ENCODE results near the gene RNF151. TPM values are rescaled to one million over a fixed set of nuclear protein-coding genes. Genes with fewer than 3 reads are reported as not detected.
"Not testable (repeated sequence)": the region's sequence is repeated elsewhere in the genome, so short reads cannot be mapped to it uniquely, and the experiment has no call there.

RNF151 gene
- total RNA-seq, 1 donor, result not detected

DNA sequence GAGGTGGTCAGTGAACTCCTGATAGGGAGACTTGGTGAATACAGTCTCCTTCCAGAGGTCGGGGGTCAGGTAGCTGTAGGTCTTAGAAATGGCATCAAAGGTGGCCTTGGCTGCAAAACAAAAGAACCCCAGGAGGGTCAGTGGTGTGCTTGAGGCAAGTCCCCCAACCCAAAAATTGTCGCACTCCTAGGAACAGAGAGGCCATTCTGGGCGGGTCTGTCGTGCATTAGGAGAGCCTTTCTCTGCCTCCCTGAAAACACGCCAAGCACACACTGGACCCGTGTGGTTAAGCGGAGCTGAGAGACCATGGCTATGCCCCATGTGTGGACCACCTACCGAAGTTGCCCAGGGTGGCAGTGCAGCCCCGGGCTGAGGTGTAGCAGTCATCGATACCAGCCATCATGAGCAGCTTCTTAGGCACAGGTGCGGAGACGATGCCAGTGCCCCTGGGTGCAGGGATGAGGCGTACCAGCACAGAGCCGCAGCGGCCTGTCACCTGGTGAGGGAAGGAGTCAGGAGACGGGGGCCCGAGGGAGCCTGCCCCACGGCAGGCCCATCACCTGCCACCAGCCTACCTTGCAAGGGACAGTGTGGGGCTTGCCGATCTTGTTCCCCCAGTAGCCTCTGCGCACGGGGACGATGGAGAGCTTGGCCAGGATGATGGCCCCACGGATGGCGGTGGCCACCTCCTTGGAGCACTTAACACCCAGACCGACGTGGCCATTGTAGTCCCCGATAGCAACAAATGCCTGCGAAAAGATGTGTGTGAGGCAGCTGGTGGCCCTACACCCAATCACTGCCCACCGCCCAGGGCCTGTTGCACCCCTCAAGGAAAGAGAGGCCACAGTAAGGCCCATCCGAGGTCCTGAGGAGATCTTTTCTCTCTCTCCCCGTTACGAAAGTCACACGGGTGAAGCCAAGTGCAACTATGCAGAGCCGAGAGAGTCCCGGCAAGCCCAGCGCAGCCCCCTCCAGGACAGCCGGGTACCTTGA, 4.2 kb upstream of the RNF151 start:
- H3K9me3 ChIP-seq (ENCODE audit: low read depth, low read length); H3K27me3 ChIP-seq (ENCODE audit: insufficient read depth, low read length); H3K4me3 ChIP-seq (ENCODE audit: low read length): not testable (repeated sequence)
- peaks cover 50% of the 10 kb centered on the region for H3K4me1 ChIP-seq (ENCODE audit: insufficient read depth, low read length)

DNA sequence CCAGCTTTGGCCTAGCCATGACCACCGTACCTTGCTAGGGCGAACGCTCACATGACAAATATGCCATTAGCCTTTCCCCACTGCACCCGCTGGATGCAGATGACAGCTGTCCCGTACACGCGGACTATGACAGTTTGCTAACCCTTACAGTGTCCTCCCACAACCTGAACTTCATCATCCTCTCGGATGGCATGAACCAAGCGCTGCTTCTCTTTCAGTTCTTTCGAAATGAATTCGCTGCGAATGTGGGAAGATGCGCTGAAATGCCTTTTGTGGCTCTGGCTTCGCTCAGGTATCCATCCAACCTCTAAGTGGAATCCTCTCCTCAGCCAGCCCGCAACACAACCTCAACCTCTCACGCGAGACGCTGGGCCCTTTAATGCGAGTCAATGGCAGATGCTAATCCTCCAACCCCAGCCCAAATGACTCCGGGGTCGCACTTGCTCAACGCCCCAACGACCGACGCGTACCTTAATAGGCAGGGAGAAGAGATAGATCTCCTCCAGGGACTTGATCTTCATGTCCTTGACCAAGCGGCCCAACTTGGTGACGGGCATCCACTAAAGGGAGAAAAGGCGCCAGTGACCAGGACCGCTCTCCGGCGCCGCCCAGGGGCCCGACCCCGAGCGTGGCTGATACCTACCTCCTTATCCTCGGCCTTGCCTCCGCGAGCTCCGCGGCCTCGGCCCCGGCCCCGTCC, 2.7 kb upstream of the RNF151 start:
- no peaks in the 10 kb centered on the region for H3K27me3 ChIP-seq (ENCODE audit: insufficient read depth, low read length)
- H3K4me1 ChIP-seq (ENCODE audit: insufficient read depth, low read length), result peaks cover 46% of the 10 kb centered on the region
- H3K9me3 ChIP-seq (ENCODE audit: low read depth, low read length), result no peaks in the 10 kb centered on the region
- H3K4me3 ChIP-seq (ENCODE audit: low read length), result peak overlapping the region; percentile 76

DNA sequence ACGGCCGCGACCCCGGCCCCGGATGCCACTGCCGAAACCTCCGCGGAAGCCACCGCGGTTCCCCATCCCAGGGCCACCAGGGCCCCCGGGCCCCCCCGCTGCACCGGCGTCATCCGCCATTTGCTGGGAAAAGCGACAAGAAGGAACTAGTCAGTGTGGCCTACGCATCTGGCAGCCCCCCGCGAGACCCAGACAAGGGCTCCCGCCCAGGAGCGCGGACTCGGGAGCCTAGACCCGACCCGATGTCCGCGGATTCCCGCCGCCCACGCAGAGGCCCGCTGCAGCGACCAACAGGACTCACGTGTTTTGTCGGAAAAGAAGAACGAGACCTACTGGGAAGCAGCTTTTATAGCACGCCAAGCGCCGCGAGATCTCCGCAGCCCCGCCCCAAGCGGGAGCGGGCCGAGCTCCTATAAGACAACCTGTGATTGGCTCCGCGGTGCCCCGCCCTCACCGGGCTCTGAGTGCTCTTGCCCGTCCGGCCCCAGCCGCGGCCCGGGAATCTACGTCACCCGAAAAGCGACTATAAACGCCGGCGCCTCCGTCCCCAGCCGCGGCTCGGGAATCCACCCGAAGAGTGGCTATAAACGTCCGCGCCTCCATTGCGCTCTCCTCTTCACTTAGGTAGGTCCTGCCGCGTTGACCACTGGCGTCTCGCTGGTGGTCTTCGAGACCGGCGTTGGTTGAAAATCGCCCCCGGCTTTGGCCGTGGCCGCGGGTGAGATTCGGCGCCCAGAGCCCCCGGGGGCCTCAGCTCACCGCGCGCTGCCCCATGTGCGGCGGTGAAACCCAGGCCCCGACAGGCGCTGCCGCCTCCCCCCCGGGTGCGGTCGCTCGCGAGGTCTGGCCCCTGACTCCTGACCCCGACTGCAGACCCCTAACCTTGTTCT, 1.9 kb upstream of the RNF151 start, which contains the start of gene RPS2:
Gene RPS2, minus strand, starts transcription at position 321 of the 890 bp plus-strand sequence. Its CDS starts 201 bp downstream, at position 120.
- peak within 1 kb of the TSS; percentile 76 for H3K4me3 ChIP-seq (ENCODE audit: low read length)
- no peaks in the 10 kb centered on the region for H3K9me3 ChIP-seq (ENCODE audit: low read depth, low read length)
- no peaks in the 10 kb centered on the region for H3K27me3 ChIP-seq (ENCODE audit: insufficient read depth, low read length)
- peaks cover 43% of the 10 kb centered on the region for H3K4me1 ChIP-seq (ENCODE audit: insufficient read depth, low read length)

DNA sequence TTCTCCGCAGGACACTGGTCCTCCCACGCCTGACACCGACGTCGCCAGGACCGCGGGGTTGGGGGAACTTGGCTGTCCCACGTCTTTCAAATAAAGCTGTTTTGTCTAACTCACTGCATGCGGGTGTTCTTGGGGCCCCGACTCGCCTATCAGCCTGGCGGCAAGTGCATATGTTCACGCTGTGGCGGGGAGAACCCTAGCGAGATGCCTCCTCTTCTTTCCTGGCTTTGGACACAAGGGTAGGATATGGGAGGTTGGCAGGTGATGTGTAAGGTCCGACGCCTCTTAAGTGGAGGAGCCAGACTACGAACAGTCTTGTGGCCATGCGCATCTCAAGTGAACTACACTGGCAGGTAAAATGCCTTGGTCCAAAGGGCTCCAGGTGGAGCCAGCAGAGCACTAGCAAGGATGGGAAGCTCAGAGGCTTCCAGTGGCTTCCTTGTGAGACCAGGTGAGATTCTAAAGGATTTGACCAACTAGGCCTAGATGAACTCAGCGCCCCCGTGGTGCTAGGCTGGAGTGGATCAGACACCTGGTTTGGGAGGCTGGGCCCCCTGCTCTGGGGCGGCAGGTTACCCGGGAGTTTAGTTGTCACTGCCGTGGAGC, 1.2 kb upstream of the RNF151 start:
- H3K27me3 ChIP-seq (ENCODE audit: insufficient read depth, low read length), result no peaks in the 10 kb centered on the region
- H3K4me1 ChIP-seq (ENCODE audit: insufficient read depth, low read length), result peaks cover 37% of the 10 kb centered on the region
- H3K4me3 ChIP-seq (ENCODE audit: low read length), result peak overlapping the region; percentile 76
- H3K9me3 ChIP-seq (ENCODE audit: low read depth, low read length), result no peaks in the 10 kb centered on the region

DNA sequence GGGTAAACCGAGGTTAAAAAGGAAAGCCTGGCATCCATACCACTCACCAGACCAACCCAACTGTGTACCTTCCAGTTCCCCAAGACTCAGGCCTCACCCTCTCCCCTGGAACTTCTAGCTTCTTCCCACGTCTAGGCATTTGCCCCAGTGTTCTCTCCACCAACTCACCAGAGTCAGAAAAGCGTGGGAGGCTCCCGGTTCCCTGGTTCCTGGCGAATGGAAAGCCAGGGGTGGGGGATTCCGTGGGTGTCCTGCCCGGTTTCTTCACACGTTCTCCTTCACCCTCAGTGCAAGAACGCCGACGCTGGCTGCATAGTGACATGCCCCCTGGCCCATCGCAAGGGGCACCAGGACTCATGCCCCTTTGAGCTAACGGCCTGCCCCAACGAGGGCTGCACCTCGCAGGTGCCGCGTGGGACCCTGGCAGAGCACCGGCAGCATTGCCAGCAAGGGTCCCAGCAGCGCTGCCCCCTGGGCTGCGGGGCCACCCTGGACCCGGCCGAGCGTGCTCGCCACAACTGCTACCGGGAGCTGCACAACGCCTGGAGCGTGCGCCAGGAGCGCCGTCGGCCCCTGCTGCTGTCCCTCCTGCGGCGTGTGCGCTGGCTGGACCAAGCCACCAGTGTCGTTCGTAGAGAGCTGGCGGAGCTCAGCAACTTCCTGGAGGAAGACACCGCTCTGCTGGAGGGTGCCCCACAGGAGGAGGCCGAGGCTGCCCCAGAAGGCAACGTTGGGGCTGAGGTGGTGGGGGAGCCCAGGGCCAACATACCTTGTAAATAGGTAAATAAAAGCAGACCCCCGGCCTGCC, 1.7 kb downstream of the RNF151 start:
- Histone ChIP-seq H3K4me3 (ENCODE audit: low read length) (no peak overlapping the region), H3K4me1 (ENCODE audit: insufficient read depth, low read length) (peaks cover 38% of the 10 kb centered on the region), H3K27me3 (ENCODE audit: insufficient read depth, low read length) (no peaks in the 10 kb centered on the region), H3K9me3 (ENCODE audit: low read depth, low read length) (no peaks in the 10 kb centered on the region)

DNA sequence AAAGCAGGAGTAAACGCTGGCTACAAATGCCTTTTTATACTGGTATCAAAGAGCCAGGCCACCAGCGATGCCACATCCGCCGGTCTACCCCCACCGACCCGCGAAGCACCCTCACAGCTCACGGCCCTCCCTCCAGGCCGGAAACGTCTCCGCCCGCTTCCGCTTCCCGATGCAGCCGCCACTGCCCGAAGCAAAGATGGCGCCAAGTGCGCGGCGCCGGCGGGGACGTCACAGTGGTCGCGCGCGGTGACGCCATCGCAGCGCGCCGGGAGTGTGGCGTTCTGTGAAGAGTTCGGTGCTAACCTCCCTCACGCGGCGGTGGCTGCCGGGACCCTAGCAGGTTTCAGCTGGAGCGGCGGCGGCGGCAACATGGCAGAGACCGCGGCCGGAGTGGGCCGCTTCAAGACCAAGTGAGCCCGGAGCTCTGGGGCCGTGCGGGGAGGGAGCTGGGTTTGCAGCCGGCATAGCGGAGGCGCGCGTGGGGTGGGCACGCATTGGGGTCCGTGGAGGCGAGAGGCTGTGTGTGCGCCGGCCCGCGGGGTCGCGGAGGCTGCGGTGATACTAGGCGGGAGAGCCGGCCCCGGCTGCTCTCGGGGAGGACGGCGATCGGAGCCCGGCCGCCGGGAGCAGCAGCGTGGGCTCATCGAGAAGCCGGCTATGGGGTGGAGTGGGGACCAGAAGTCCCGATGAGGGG, 5.3 kb downstream of the RNF151 start, which contains the start of gene TBL3:
Gene TBL3, plus strand, starts transcription at position 258 of the 694 bp plus-strand sequence. Its CDS starts 112 bp downstream, at position 370.
- peak within 1 kb of the TSS; percentile 80 for H3K4me3 ChIP-seq (ENCODE audit: low read length)

DNA sequence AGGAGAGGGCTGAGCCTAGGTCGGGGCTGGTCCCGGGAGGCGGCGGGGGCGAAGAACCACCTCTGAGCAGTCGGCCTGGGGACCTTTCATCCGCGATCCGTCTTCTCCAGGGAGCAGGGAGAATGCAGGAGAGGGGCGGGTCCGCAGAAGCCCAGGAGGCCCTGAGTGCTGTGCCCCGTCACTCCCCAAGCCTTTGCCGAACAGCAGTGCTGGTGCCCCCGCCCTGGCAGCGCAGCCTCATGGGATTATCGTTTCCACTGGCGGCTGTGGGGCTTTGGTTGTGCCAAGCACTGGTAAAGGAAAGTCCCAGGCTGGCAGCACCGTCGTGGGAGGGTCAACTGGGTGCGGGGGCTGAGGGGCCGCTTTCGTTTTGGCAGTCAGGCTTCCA, 5.8 kb downstream of the RNF151 start:
- peaks cover 19% of the 10 kb centered on the region for H3K4me1 ChIP-seq (ENCODE audit: insufficient read depth, low read length)
- H3K4me3 ChIP-seq (ENCODE audit: low read length), result peak overlapping the region; percentile 80
- H3K9me3 ChIP-seq (ENCODE audit: low read depth, low read length), result no peaks in the 10 kb centered on the region
- no peaks in the 10 kb centered on the region for H3K27me3 ChIP-seq (ENCODE audit: insufficient read depth, low read length)

More for the DNA sequence above, 5.3 kb downstream of the RNF151 start, which contains the start of gene TBL3:
- H3K9me3 ChIP-seq (ENCODE audit: low read depth, low read length), result no peaks in the 10 kb centered on the region
- no peaks in the 10 kb centered on the region for H3K27me3 ChIP-seq (ENCODE audit: insufficient read depth, low read length)
- H3K4me1 ChIP-seq (ENCODE audit: insufficient read depth, low read length), result peaks cover 19% of the 10 kb centered on the region

DNA sequence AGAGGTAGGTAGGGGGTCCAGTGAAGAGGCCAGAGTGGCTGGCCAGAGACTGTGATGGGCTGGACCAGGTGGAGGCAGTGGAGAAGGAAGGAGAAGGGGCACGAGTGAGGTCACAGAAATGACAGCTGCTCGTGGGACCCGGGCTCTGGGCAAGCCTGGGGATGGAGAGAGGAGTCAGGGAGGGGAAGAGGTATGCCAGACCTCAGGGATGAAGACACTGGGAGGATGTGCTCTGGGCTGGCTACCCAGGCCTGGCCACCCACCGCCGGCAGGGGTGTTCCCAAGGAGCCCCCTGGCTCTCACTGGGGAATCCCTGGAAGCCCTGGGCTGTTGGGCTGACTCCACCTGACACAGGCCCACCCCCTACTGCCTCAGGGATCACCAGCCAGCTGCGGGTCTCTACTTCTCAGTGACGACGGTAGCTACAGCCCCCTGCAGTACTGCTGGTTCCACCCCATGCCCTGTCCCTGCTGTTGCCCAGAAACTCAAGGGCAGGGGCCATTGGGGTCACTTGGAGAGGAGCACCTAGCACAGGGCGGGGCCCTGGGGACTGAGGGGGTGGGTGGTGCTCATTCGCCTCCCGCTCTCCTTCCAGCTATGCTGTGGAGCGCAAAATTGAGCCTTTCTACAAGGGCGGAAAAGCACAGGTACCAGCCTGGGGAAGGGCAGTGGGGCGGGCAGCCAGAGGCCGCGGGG, 7.0 kb downstream of the RNF151 start:
- Histone ChIP-seq H3K4me3 (ENCODE audit: low read length) (no peak overlapping the region), H3K27me3 (ENCODE audit: insufficient read depth, low read length) (no peaks in the 10 kb centered on the region), H3K9me3 (ENCODE audit: low read depth, low read length) (no peaks in the 10 kb centered on the region)

DNA sequence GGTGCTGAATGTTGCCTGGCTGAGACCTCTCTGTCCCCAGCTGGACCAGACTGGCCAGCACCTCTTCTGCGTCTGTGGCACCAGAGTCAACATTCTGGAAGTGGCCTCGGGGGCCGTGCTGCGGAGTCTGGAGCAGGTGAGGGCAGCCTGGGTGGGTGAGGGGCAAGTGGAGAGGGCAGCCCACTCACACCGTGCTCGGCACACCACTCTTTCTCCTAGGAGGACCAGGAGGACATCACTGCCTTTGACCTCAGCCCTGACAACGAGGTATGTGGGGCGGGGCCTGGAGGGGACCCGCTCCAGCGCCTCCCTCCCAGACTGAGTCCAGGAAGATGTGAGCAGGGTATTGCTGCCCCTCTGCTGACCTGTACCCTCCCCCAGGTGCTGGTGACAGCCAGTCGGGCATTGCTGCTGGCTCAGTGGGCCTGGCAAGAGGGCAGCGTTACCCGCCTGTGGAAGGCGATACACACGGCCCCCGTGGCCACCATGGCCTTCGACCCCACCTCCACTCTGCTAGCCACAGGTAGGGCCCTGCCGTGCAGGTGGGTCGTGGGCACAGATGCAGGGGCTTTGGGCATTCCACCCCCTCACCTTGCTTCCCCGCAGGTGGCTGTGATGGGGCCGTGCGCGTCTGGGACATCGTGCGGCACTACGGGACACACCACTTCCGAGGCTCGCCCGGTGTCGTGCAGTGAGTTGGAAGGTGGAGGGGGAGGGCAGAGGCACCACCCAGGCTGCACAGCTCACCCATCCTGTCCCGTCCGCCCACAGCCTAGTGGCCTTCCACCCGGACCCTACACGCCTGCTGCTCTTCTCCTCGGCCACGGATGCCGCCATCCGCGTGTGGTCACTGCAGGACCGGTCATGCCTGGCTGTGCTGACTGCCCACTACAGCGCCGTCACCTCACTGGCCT, 7.8 kb downstream of the RNF151 start:
- Histone ChIP-seq H3K4me1 (ENCODE audit: insufficient read depth, low read length) (peaks cover 19% of the 10 kb centered on the region), H3K4me3 (ENCODE audit: low read length) (no peak overlapping the region), H3K9me3 (ENCODE audit: low read depth, low read length) (no peaks in the 10 kb centered on the region), H3K27me3 (ENCODE audit: insufficient read depth, low read length) (peaks cover 2% of the 10 kb centered on the region)

More for the DNA sequence above, 7.0 kb downstream of the RNF151 start:
- H3K4me1 ChIP-seq (ENCODE audit: insufficient read depth, low read length), result peaks cover 19% of the 10 kb centered on the region

DNA sequence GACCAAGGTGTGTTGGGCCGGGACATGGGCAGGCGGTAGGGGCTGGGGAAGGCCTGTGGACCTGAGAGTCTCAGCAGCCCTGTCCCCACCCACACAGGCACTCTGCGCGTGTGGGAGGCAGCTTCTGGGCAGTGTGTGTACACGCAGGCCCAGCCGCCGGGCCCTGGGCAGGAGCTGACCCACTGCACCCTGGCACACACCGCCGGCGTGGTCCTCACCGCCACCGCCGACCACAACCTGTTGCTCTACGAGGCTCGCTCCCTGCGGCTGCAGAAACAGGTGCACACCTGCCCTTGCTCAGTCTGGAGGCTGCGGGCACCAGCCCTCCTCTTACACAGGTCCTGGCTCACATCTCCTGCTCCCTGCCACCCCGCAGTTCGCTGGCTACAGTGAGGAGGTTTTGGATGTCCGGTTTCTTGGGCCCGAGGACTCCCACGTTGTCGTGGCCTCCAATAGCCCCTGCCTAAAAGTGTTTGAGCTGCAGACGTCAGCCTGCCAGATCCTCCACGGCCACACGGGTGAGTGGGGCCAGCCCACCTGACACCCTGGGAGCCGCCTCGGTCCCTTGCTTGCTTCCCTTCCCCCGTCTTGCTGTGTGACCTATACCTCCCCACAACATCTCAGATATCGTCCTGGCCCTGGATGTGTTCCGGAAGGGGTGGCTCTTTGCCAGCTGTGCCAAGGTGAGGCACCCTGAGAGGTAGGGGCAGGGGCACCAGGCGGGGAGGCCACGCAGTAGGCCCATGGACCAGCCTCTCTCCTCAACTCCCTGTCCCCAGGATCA, 9.0 kb downstream of the RNF151 start:
- Histone ChIP-seq H3K4me3 (ENCODE audit: low read length) (no peak overlapping the region), H3K4me1 (ENCODE audit: insufficient read depth, low read length) (peaks cover 18% of the 10 kb centered on the region), H3K27me3 (ENCODE audit: insufficient read depth, low read length) (peaks cover 14% of the 10 kb centered on the region)

DNA sequence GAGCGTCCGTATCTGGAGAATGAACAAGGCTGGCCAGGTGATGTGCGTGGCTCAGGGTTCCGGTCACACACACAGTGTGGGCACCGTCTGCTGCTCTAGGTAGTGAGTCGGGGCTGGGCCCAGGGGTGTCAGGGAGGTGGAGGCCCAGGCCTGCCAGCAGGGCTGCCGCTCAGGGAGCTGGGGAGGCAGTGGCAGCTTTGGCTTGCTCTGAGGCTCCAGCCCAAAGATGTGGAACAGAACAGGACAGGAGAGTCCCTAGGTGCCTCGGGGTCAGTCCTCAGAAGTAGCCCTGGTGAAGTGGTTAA, 9.5 kb downstream of the RNF151 start:
- Histone ChIP-seq H3K4me1 (ENCODE audit: insufficient read depth, low read length) (peaks cover 13% of the 10 kb centered on the region), H3K9me3 (ENCODE audit: low read depth, low read length) (no peaks in the 10 kb centered on the region), H3K4me3 (ENCODE audit: low read length) (no peak overlapping the region), H3K27me3 (ENCODE audit: insufficient read depth, low read length) (peaks cover 19% of the 10 kb centered on the region)

More for the DNA sequence above, 9.0 kb downstream of the RNF151 start:
- H3K9me3 ChIP-seq (ENCODE audit: low read depth, low read length), result no peaks in the 10 kb centered on the region

Data from mononuclear cell (primary cell).